ENCODE data around the gene DIS3L2. TPM values are rescaled to one million over a fixed set of nuclear protein-coding genes. Genes with fewer than 3 reads are reported as not detected.

DIS3L2 gene
- polyA plus RNA-seq (2013, experiment 1 of 2) = 8.9 TPM
- polyA plus RNA-seq (2013, experiment 2 of 2) = 9.4 TPM

- Histone ChIP-seq H3K23ac (ENCODE audit: low read length) (peak within 1 kb of the TSS; percentile 66), H2BK120ac (ENCODE audit: low read depth, low read length) (no peak within 1 kb of the TSS), H2BK5ac (ENCODE audit: low read length) (peak within 1 kb of the TSS; percentile 55), H3K18ac (ENCODE audit: low read length) (peak within 1 kb of the TSS; percentile 85), H4K5ac (ENCODE audit: low read length) (peak within 1 kb of the TSS; percentile 91), H4K8ac (ENCODE audit: low read depth, low read length) (peak within 1 kb of the TSS; percentile 69), H3K79me2 (ENCODE audit: control insufficient read depth, insufficient read depth, low read length) (peaks cover 2% of the 10 kb centered on the region), H3K27ac (ENCODE audit: low read depth, low read length) (peak within 1 kb of the TSS; percentile 33), H2AK5ac (ENCODE audit: low read length) (no peak within 1 kb of the TSS), H3K4ac (ENCODE audit: low read depth, low read length) (peak within 1 kb of the TSS; percentile 61), H3K79me1 (ENCODE audit: low read length) (peaks cover 6% of the 10 kb centered on the region), H3K36me3 (ENCODE audit: control insufficient read depth, insufficient read depth, low read length) (no peaks in the 10 kb centered on the region), H3K4me3 (ENCODE audit: low read length) (peak within 1 kb of the TSS; percentile 95), H3K9ac (ENCODE audit: low read length) (peak within 1 kb of the TSS; percentile 91), H3K27me3 (ENCODE audit: insufficient read depth, low read length, poor library complexity) (no peaks in the 10 kb centered on the region), H3K56ac (ENCODE audit: low read length) (peak within 1 kb of the TSS; percentile 97), H2BK15ac (replicated peaks; ENCODE audit: low read depth) (no peak within 1 kb of the TSS), H3K4me2 (ENCODE audit: low read length) (peak within 1 kb of the TSS; percentile 77), H3K4me1 (ENCODE audit: control insufficient read depth, low read depth, low read length) (peaks cover 2% of the 10 kb centered on the region)
- no CpG with 5 or more reads among the region's 83 CpGs for WGBS (ENCODE audit: extremely low coverage, insufficient coverage, low lambda C conversion rate)
- peak; percentile 92 for DNase-seq
Measured at GRCh38 chr2:231961349-231962166, at the start of gene DIS3L2. Gene DIS3L2, plus strand, starts transcription at chr2:231961713. Its CDS starts 53,215 bp downstream, at chr2:232014928.

GRCh38 chr2:231914077-231914690 lies 47.3 kb upstream of the DIS3L2 start:
- Histone ChIP-seq H3K9ac (ENCODE audit: low read length) (no peak overlapping the region), H3K4me3 (ENCODE audit: low read length) (no peak overlapping the region), H3K4ac (ENCODE audit: low read depth, low read length) (no peak overlapping the region), H3K18ac (ENCODE audit: low read length) (no peak overlapping the region), H3K56ac (ENCODE audit: low read length) (no peak overlapping the region), H3K27ac (ENCODE audit: low read depth, low read length) (no peak overlapping the region), H2BK5ac (ENCODE audit: low read length) (no peak overlapping the region), H3K27me3 (ENCODE audit: insufficient read depth, low read length, poor library complexity) (no peaks in the 10 kb centered on the region), H4K5ac (ENCODE audit: low read length) (no peak overlapping the region), H2BK15ac (replicated peaks; ENCODE audit: low read depth) (no peak overlapping the region), H3K4me2 (ENCODE audit: low read length) (no peak overlapping the region), H3K4me1 (ENCODE audit: control insufficient read depth, low read depth, low read length) (no peaks in the 10 kb centered on the region), H3K79me1 (ENCODE audit: low read length) (no peaks in the 10 kb centered on the region), H3K79me2 (ENCODE audit: control insufficient read depth, insufficient read depth, low read length) (no peaks in the 10 kb centered on the region), H4K8ac (ENCODE audit: low read depth, low read length) (no peak overlapping the region), H2AK5ac (ENCODE audit: low read length) (no peak overlapping the region), H2BK120ac (ENCODE audit: low read depth, low read length) (no peak overlapping the region), H3K23ac (ENCODE audit: low read length) (no peak overlapping the region), H3K36me3 (ENCODE audit: control insufficient read depth, insufficient read depth, low read length) (no peaks in the 10 kb centered on the region)
- DNase-seq = no peak
- WGBS (ENCODE audit: extremely low coverage, insufficient coverage, low lambda C conversion rate) = no CpG with 5 or more reads among the region's 14 CpGs

- Histone ChIP-seq H3K9ac (ENCODE audit: low read length) (no peak overlapping the region), H3K79me1 (ENCODE audit: low read length) (no peaks in the 10 kb centered on the region), H4K8ac (ENCODE audit: low read depth, low read length) (no peak overlapping the region), H3K56ac (ENCODE audit: low read length) (peak overlapping the region; percentile 22), H2AK5ac (ENCODE audit: low read length) (no peak overlapping the region), H3K4me3 (ENCODE audit: low read length) (no peak overlapping the region), H3K27me3 (ENCODE audit: insufficient read depth, low read length, poor library complexity) (no peaks in the 10 kb centered on the region), H3K4me1 (ENCODE audit: control insufficient read depth, low read depth, low read length) (no peaks in the 10 kb centered on the region), H2BK15ac (replicated peaks; ENCODE audit: low read depth) (no peak overlapping the region), H3K4ac (ENCODE audit: low read depth, low read length) (no peak overlapping the region), H4K5ac (ENCODE audit: low read length) (no peak overlapping the region), H3K27ac (ENCODE audit: low read depth, low read length) (no peak overlapping the region), H3K4me2 (ENCODE audit: low read length) (no peak overlapping the region), H2BK120ac (ENCODE audit: low read depth, low read length) (no peak overlapping the region), H2BK5ac (ENCODE audit: low read length) (no peak overlapping the region), H3K36me3 (ENCODE audit: control insufficient read depth, insufficient read depth, low read length) (no peaks in the 10 kb centered on the region), H3K23ac (ENCODE audit: low read length) (no peak overlapping the region), H3K79me2 (ENCODE audit: control insufficient read depth, insufficient read depth, low read length) (no peaks in the 10 kb centered on the region), H3K18ac (ENCODE audit: low read length) (no peak overlapping the region)
- peak; percentile 26 for DNase-seq
- no CpG with 5 or more reads among the region's 10 CpGs for WGBS (ENCODE audit: extremely low coverage, insufficient coverage, low lambda C conversion rate)
Measured at GRCh38 chr2:231917280-231918066, 44.0 kb upstream of the DIS3L2 start.

GRCh38 chr2:231918501-231919330 lies 42.8 kb upstream of the DIS3L2 start:
- Histone ChIP-seq H4K8ac (ENCODE audit: low read depth, low read length) (no peak overlapping the region), H2BK15ac (replicated peaks; ENCODE audit: low read depth) (no peak overlapping the region), H3K56ac (ENCODE audit: low read length) (no peak overlapping the region), H2AK5ac (ENCODE audit: low read length) (no peak overlapping the region), H3K36me3 (ENCODE audit: control insufficient read depth, insufficient read depth, low read length) (no peaks in the 10 kb centered on the region), H3K4me1 (ENCODE audit: control insufficient read depth, low read depth, low read length) (no peaks in the 10 kb centered on the region), H3K27me3 (ENCODE audit: insufficient read depth, low read length, poor library complexity) (no peaks in the 10 kb centered on the region), H3K23ac (ENCODE audit: low read length) (no peak overlapping the region), H2BK5ac (ENCODE audit: low read length) (no peak overlapping the region), H3K79me1 (ENCODE audit: low read length) (no peaks in the 10 kb centered on the region), H3K79me2 (ENCODE audit: control insufficient read depth, insufficient read depth, low read length) (no peaks in the 10 kb centered on the region), H3K18ac (ENCODE audit: low read length) (no peak overlapping the region), H3K4me2 (ENCODE audit: low read length) (no peak overlapping the region), H3K9ac (ENCODE audit: low read length) (no peak overlapping the region), H3K4ac (ENCODE audit: low read depth, low read length) (no peak overlapping the region), H3K27ac (ENCODE audit: low read depth, low read length) (no peak overlapping the region), H3K4me3 (ENCODE audit: low read length) (no peak overlapping the region), H2BK120ac (ENCODE audit: low read depth, low read length) (no peak overlapping the region), H4K5ac (ENCODE audit: low read length) (no peak overlapping the region)
- no CpG with 5 or more reads among the region's 21 CpGs for WGBS (ENCODE audit: extremely low coverage, insufficient coverage, low lambda C conversion rate)
- DNase-seq = no peak

- no peaks in the 10 kb centered on the region for H3K79me1 ChIP-seq (ENCODE audit: low read length)
- no peak overlapping the region for H2BK5ac ChIP-seq (ENCODE audit: low read length)
- H3K4me2 ChIP-seq (ENCODE audit: low read length) = no peak overlapping the region
- H3K9ac ChIP-seq (ENCODE audit: low read length) = no peak overlapping the region
- H3K79me2 ChIP-seq (ENCODE audit: control insufficient read depth, insufficient read depth, low read length) = no peaks in the 10 kb centered on the region
- H3K23ac ChIP-seq (ENCODE audit: low read length) = no peak overlapping the region
- no peak overlapping the region for H2AK5ac ChIP-seq (ENCODE audit: low read length)
- H3K27ac ChIP-seq (ENCODE audit: low read depth, low read length) = no peak overlapping the region
- no CpG with 5 or more reads among the region's 15 CpGs for WGBS (ENCODE audit: extremely low coverage, insufficient coverage, low lambda C conversion rate)
- no peaks in the 10 kb centered on the region for H3K27me3 ChIP-seq (ENCODE audit: insufficient read depth, low read length, poor library complexity)
- H2BK120ac ChIP-seq (ENCODE audit: low read depth, low read length) = no peak overlapping the region
- no peaks in the 10 kb centered on the region for H3K36me3 ChIP-seq (ENCODE audit: control insufficient read depth, insufficient read depth, low read length)
- H3K56ac ChIP-seq (ENCODE audit: low read length) = no peak overlapping the region
- H3K4me3 ChIP-seq (ENCODE audit: low read length) = no peak overlapping the region
- no peak overlapping the region for H3K18ac ChIP-seq (ENCODE audit: low read length)
- H3K4me1 ChIP-seq (ENCODE audit: control insufficient read depth, low read depth, low read length) = no peaks in the 10 kb centered on the region
- H3K4ac ChIP-seq (ENCODE audit: low read depth, low read length) = no peak overlapping the region
- H4K8ac ChIP-seq (ENCODE audit: low read depth, low read length) = no peak overlapping the region
- no peak overlapping the region for H4K5ac ChIP-seq (ENCODE audit: low read length)
- no peak for DNase-seq
- H2BK15ac ChIP-seq (replicated peaks; ENCODE audit: low read depth) = no peak overlapping the region
Measured at GRCh38 chr2:231919341-231920035, 42.0 kb upstream of the DIS3L2 start.
